ENCODE measurements around the gene ZNF574. TPM values are rescaled to one million over a fixed set of nuclear protein-coding genes. Genes with fewer than 3 reads are reported as not detected.

The ZNF574 gene, protein sequence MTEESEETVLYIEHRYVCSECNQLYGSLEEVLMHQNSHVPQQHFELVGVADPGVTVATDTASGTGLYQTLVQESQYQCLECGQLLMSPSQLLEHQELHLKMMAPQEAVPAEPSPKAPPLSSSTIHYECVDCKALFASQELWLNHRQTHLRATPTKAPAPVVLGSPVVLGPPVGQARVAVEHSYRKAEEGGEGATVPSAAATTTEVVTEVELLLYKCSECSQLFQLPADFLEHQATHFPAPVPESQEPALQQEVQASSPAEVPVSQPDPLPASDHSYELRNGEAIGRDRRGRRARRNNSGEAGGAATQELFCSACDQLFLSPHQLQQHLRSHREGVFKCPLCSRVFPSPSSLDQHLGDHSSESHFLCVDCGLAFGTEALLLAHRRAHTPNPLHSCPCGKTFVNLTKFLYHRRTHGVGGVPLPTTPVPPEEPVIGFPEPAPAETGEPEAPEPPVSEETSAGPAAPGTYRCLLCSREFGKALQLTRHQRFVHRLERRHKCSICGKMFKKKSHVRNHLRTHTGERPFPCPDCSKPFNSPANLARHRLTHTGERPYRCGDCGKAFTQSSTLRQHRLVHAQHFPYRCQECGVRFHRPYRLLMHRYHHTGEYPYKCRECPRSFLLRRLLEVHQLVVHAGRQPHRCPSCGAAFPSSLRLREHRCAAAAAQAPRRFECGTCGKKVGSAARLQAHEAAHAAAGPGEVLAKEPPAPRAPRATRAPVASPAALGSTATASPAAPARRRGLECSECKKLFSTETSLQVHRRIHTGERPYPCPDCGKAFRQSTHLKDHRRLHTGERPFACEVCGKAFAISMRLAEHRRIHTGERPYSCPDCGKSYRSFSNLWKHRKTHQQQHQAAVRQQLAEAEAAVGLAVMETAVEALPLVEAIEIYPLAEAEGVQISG
- total RNA-seq, result 12.4 and 18.9 TPM in 2 replicates

DNA sequence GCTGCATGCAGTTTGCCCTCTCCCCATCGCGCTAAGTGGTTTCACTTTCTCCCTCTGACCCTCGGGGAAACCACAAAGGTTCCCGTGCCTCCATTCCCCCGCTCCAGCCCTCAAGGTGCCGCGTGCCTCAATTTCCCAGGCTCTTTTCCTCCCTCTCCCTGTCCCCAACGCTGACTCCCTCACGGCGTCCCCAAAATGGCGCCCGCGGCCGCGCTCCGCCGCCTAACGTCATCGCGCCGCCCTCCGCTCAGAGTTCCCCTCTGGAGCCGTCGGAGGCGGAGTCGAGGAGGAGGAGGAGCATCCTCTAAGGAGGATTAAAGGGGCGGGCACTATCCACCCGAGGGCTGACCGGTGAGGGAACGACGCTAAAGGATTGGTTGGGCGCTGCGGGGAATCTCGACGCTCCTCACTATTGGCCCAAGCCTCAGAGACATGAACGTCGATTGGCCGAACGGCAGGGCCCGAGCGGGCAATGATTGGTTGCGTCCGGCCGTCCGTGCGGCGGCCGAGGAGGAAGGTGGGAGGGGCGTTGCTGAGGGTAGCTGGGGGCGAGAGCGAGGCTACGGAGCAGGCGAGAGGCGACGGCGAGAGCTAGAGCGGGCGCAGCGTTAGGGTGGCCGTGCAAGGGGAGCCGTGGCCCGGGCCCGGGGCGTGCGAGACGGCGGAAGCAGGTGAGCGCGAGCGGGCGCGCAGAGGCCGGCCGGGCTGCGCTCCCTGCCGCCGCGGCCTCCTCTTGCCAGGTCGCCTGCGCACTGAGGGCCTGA lies at the start of gene ZNF574:
TSS of gene ZNF574 (plus strand) at position 551 of the 764 bp plus-strand sequence. CDS start 2,441 bp downstream, outside the sequence.

DNA sequence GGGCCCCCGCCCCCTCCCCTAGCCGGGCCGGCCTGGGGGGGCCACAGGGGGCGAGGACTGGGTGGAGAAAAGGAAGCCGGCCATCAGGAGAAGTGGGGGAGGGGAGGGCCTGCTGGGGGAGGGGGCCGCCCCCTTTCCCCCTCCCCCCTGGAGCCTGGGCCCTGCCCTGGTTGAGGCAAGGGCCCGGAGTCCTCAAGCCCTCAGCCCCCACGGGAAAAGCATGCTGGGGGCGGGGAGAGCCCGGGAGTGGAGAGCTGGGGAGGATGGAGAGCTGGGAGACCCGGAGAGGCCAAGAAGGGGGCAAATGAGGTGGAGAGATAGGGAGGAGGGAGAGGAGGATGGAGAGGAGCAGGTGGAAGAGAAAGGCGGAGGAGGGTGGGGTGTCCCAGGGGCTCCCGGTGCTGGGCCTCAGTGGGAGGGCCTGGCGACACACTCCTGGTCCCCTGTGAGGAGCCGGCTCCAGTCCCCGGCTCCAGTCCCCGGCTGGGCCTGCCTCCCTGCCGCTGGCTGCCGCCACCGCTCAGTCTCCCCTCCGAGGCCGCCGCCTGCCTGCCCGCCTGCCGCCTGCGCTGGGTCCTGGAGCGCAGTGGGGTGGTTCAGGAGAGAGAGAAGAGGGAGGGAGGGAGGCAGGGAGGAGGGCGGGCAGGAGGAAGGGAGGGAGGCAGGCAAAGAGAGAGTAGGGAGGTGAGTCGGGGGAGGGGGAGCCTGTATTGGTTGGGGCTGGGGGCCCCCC lies 6.2 kb upstream of the ZNF574 start, which contains the start of gene GRIK5:
TSS of gene GRIK5 (minus strand) at position 588 of the 733 bp plus-strand sequence. CDS start 4,436 bp downstream, outside the sequence.

Other genes with a start within 250 kb of the ZNF574 start
- not detected in 2 replicates for gene LYPD4, start 231.5 kb upstream of the ZNF574 start, total RNA-seq
- gene DMRTC2, start 231.1 kb upstream of the ZNF574 start, total RNA-seq, result not detected in 2 replicates
- gene RPS19, start 215.9 kb upstream of the ZNF574 start, total RNA-seq, result 1,320 and 2,728 TPM in 2 replicates
- 0.64 and 0.78 TPM in 2 replicates for gene CD79A, start 198.9 kb upstream of the ZNF574 start, total RNA-seq
- gene ARHGEF1, start 193.0 kb upstream of the ZNF574 start, total RNA-seq, result 48.1 and 79.3 TPM in 2 replicates
- 0.13 TPM in 1 of 2 replicates, not detected in the other for gene ERFL, start 147.7 kb upstream of the ZNF574 start, total RNA-seq
- 260 and 376 TPM in 2 replicates for gene RABAC1, start 116.8 kb upstream of the ZNF574 start, total RNA-seq
- 0.13 and 0.16 TPM in 2 replicates for gene ATP1A3, start 81.9 kb upstream of the ZNF574 start, total RNA-seq
- gene GRIK5, start 6.0 kb upstream of the ZNF574 start, total RNA-seq, result 0.39 and 2.6 TPM in 2 replicates
- 0.32 and 5.0 TPM in 2 replicates for gene POU2F2, start 56.3 kb downstream of the ZNF574 start, total RNA-seq
- 32.6 and 34.8 TPM in 2 replicates for gene DEDD2, start 141.5 kb downstream of the ZNF574 start, total RNA-seq
- gene ZNF526, start 144.1 kb downstream of the ZNF574 start, total RNA-seq, result 8.8 and 10.6 TPM in 2 replicates
- 20.4 and 28.4 TPM in 2 replicates for gene GSK3A, start 166.4 kb downstream of the ZNF574 start, total RNA-seq
- gene ERF, start 179.0 kb downstream of the ZNF574 start, total RNA-seq, result 54.2 and 58.3 TPM in 2 replicates
- 29.5 and 39.0 TPM in 2 replicates for gene CIC, start 193.1 kb downstream of the ZNF574 start, total RNA-seq
- gene PRR19, start 226.0 kb downstream of the ZNF574 start, total RNA-seq, result 0.78 and 0.88 TPM in 2 replicates
- 20.9 and 56.0 TPM in 2 replicates for gene PAFAH1B3, start 226.5 kb downstream of the ZNF574 start, total RNA-seq
- gene TMEM145, start 237.1 kb downstream of the ZNF574 start, total RNA-seq, result 0.24 TPM in 1 of 2 replicates, not detected in the other
- 25.6 and 44.4 TPM in 2 replicates for gene MEGF8, start 249.5 kb downstream of the ZNF574 start, total RNA-seq